ENCODE data around the gene MYL4.
A peak's percentile ranks its signal among the peaks of the same experiment; 100 is the strongest.

MYL4 gene

DNA sequence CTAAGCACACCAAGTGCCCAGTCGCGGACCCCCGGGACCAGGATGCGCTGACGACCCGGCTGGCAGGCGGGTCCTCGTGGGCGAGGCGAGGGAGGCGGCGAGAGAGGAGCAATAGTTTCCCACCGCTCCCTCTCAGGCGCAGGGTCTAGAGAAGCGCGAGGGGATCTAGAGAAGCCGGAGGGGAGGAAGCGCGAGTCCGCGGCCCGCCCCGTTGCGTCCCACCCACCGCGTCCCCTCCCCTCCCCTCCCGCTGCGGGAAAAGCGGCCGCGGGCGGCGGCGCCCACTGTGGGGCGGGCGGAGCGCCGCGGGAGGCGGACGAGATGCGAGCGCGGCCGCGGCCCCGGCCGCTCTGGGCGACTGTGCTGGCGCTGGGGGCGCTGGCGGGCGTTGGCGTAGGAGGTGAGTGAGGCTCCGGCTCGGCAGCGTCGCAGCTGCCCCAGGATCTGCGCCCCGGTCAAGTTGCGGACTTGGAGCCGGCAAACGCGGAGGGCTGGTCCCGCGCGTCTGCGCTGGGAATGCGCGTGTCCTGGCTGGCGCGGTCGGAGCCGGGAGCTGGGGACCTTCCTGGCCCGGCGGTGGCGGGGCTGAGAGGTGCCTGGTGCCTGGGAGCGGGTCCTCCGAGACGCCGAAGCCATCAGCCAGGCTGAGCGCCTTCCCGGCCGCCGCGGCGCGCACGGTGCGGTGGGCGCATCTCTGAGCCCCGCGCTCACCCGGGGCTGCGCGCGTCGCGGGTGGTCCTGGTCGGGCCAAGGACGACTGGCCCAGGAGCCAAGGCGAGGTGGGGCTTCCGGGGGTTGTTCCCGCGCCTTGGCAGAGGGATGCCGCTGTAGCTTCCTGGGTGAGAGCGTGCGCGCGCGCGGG is 44.6 kb downstream of the MYL4 start, which contains the start of gene ITGB3:
Gene ITGB3, plus strand, starts transcription at position 287 of the 862 bp plus-strand sequence. Its CDS starts 35 bp downstream, at position 322.
- H3K4me3 ChIP-seq: peak within 1 kb of the TSS; percentile 82 to 96
- H3K36me3 ChIP-seq: no peaks in the 10 kb centered on the region
- TF ChIP-seq, protein P1, sequence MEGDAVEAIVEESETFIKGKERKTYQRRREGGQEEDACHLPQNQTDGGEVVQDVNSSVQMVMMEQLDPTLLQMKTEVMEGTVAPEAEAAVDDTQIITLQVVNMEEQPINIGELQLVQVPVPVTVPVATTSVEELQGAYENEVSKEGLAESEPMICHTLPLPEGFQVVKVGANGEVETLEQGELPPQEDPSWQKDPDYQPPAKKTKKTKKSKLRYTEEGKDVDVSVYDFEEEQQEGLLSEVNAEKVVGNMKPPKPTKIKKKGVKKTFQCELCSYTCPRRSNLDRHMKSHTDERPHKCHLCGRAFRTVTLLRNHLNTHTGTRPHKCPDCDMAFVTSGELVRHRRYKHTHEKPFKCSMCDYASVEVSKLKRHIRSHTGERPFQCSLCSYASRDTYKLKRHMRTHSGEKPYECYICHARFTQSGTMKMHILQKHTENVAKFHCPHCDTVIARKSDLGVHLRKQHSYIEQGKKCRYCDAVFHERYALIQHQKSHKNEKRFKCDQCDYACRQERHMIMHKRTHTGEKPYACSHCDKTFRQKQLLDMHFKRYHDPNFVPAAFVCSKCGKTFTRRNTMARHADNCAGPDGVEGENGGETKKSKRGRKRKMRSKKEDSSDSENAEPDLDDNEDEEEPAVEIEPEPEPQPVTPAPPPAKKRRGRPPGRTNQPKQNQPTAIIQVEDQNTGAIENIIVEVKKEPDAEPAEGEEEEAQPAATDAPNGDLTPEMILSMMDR (IDR thresholded peaks at IDR 0.05): peak; percentile 48 to 51
- no peaks in the 10 kb centered on the region for H3K27me3 ChIP-seq
- intact Hi-C loops (cut with DNase I; ENCODE audit: low total_unique reads): no loop called here
- no peaks in the 10 kb centered on the region for H3K9me3 ChIP-seq
- peak; percentile 75 to 89 for DNase-seq
- H3K27ac ChIP-seq: peak within 1 kb of the TSS; percentile 95 to 96
- peaks cover 0 to 51% (median 36%) of the 10 kb centered on the region in 4 donors for H3K4me1 ChIP-seq

DNA sequence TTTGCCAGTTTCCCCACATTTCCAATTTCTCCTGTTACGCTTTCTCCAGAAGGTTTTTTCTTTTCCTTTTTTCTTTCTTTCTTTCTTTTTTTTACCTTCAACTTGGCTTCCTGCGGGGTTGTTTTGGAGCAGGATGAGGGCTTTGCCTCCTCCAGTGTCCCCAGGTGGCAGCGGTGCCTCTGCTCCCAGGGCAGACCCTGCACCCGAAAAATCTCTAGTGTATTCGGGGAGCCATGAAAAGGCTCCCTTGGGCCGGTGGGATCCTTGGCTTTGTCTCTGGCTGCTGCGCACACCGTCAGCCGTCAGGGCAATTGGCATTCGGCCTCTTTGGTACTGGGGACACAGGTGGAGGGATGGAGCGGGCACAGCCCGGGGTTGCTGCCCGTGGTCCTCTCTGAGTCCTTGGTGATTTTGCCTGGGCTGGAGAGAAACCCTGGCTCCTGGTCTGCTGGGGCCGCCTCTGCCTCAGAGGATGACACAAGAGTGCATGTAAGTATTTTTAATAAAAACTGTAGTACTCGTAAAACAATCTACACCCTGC is 45.3 kb downstream of the MYL4 start:
- no peaks in the 10 kb centered on the region for H3K9me3 ChIP-seq
- TF ChIP-seq, protein P1 (IDR thresholded peaks at IDR 0.05): no peak
- intact Hi-C loops (cut with DNase I; ENCODE audit: low total_unique reads): no loop called here
- peaks cover 0 to 53% (median 36%) of the 10 kb centered on the region in 4 donors for H3K4me1 ChIP-seq
- peak overlapping the region; percentile 82 to 96 for H3K4me3 ChIP-seq
- H3K27me3 ChIP-seq: no peaks in the 10 kb centered on the region
- no peak for DNase-seq
- no peaks in the 10 kb centered on the region for H3K36me3 ChIP-seq
- peak overlapping the region; percentile 95 to 96 for H3K27ac ChIP-seq

DNA sequence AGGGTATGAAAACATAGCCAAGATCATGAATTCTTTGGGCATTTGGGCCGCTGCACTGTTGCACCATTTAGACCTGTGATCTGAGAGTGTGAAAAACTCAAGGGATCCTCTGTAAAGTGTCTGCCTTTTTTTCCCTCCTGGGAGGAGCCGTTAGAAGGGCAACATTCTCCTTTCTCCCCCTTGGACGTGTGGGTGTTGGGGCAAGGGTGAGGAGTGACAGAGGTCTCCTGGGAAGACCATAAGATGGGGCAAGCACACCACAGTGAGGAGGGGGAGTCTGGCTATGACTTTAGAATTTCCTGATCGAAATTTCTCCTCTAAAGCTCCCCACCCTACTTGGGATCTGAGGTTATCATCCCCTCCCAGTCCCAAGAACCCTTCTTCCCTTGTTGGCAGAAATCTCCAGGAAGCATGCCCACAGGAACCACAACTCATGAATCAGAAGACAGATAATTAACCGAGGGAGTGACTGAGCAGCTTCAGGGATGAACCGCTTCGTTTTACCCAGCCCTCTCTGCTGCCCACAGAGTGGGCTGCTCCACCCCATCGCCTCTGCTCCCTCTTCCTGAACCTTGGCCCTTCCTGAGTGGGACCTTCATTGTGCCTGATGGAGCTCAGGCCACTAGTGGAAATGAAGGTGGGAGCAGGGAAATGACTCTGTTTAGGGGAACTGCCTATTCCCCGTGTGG is 48.6 kb downstream of the MYL4 start:
- no peaks in the 10 kb centered on the region for H3K27me3 ChIP-seq
- H3K4me3 ChIP-seq: peak overlapping the region in 1 of 2 donors; percentile 7
- no peaks in the 10 kb centered on the region for H3K36me3 ChIP-seq
- TF ChIP-seq, protein P1 (IDR thresholded peaks at IDR 0.05): no peak
- no peak for DNase-seq
- H3K27ac ChIP-seq: peak overlapping the region; percentile 95 to 96
- no peaks in the 10 kb centered on the region for H3K9me3 ChIP-seq
- peaks cover 0 to 72% (median 37%) of the 10 kb centered on the region in 4 donors for H3K4me1 ChIP-seq
- intact Hi-C loops (cut with DNase I; ENCODE audit: low total_unique reads): no loop called here

DNA sequence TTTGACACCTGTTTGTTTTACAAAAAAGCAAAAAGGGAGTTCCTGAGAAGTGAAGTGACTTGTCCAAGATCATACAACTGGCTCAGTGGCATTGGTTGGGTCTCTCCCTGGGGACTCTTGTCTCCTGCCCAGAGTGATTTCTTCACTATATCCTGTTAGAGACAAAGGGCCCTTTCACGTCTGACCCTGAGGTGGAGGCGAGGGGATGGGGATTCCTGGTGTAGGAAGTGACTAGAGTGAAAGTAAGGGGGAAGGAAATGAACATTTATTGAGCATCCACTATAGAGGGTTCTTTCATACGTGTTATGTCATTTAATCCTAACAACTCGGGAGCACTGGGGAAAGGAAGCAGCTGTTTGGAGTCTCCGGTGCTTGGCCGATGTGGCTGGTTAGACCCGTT is 53.4 kb downstream of the MYL4 start:
- Histone ChIP-seq H3K9me3 (no peaks in the 10 kb centered on the region), H3K4me1 (peaks cover 0 to 81% (median 34%) of the 10 kb centered on the region in 4 donors), H3K27ac (peak overlapping the region in 1 of 2 donors; percentile 28), H3K27me3 (no peaks in the 10 kb centered on the region), H3K4me3 (no peak overlapping the region), H3K36me3 (no peaks in the 10 kb centered on the region)
- intact Hi-C loops (cut with DNase I; ENCODE audit: low total_unique reads): no loop called here
- DNase-seq: no peak
- TF ChIP-seq, protein P1 (IDR thresholded peaks at IDR 0.05): no peak

DNA sequence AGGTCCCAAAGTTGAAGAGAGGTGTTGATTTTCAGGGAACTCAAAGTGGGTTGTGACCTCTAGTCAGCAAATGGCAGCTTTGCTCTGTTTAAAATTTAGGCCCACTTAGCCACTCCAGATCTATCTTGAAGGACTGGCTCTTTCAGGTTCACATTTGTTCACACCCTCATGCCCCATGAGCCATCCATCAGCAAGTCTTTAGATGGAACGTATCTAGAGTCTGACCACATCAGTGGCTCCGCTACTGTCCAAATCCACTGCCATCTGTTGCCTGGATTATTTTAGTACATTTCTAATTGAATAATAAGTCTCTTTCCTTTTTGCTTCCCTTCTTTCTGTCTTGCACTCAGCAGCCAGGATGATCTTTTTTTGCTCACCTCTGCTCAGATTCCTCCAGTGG is 55.0 kb downstream of the MYL4 start:
- peak overlapping the region; percentile 0 to 92 for H3K27ac ChIP-seq
- H3K4me3 ChIP-seq: no peak overlapping the region
- H3K4me1 ChIP-seq: peaks cover 0 to 82% (median 38%) of the 10 kb centered on the region in 4 donors
- no peak for DNase-seq
- TF ChIP-seq, protein P1 (IDR thresholded peaks at IDR 0.05): no peak
- intact Hi-C loops (cut with DNase I; ENCODE audit: low total_unique reads): no loop called here
- H3K9me3 ChIP-seq: no peaks in the 10 kb centered on the region
- H3K27me3 ChIP-seq: no peaks in the 10 kb centered on the region
- no peaks in the 10 kb centered on the region for H3K36me3 ChIP-seq

Data from tibial artery (tissue), 4 donors.